Ectodermal cell (in vitro differentiated cells): Measurements from ENCODE around the gene WDR44. TPM values are rescaled to one million over a fixed set of nuclear protein-coding genes. Genes with fewer than 3 reads are reported as not detected.
"Not testable (repeated sequence)": the region's sequence is repeated elsewhere in the genome, so short reads cannot be mapped to it uniquely, and the experiment has no call there.

ENCODE experiments used
- H3K27ac ChIP-seq: 2 replicates; pipeline ENCODE4 v1.7.0; 2013; ENCODE audit warnings: mild to moderate bottlenecking, low read depth, low read length; ENCODE audit not compliant: insufficient read depth, poor library complexity, severe bottlenecking
- H3K27me3 ChIP-seq: 2 replicates; pipeline ENCODE4 v1.7.0; 2013; ENCODE audit warnings: mild to moderate bottlenecking, low read length; ENCODE audit not compliant: insufficient read depth, control insufficient read depth, poor library complexity, severe bottlenecking
- H3K36me3 ChIP-seq: one replicate; pipeline ENCODE4 v1.7.0; 2013; ENCODE audit warnings: low read length; ENCODE audit not compliant: control insufficient read depth, insufficient read depth
- H3K4me1 ChIP-seq: one replicate; pipeline ENCODE4 v1.7.0; 2013; ENCODE audit warnings: low read length; ENCODE audit not compliant: control insufficient read depth, insufficient read depth
- H3K4me3 ChIP-seq: 2 replicates; pipeline ENCODE4 v1.7.0; 2013; ENCODE audit warnings: low read depth, low read length, control low read depth; ENCODE audit not compliant: insufficient read depth
- H3K9me3 ChIP-seq: 2 replicates; pipeline ENCODE4 v1.7.0; 2013; ENCODE audit warnings: mild to moderate bottlenecking, low read length, moderate library complexity; ENCODE audit not compliant: control insufficient read depth
- WGBS, 2 experiments: methylation state at CpG; one replicate each; pipeline ENCODE4 v1.1.7; 2013; ENCODE audit warnings: missing lambda C conversion rate in 2 of 2; 5-methylcytosine and 5-hydroxymethylcytosine counted together
- polyA plus RNA-seq, 4 experiments: library from polyadenylated mRNA; stranded (reverse); fragments of 50-300 nt; gene quantifications; one replicate each; pipeline ENCODE4 v1.2.3, GENCODE V29; 2013

Gene WDR44
- 12.2 TPM for polyA plus RNA-seq (2013, experiment 1 of 4)
- polyA plus RNA-seq (2013, experiment 2 of 4): 10.7 TPM
- polyA plus RNA-seq (2013, experiment 3 of 4): 8.8 TPM
- 9.7 TPM for polyA plus RNA-seq (2013, experiment 4 of 4)

DNA sequence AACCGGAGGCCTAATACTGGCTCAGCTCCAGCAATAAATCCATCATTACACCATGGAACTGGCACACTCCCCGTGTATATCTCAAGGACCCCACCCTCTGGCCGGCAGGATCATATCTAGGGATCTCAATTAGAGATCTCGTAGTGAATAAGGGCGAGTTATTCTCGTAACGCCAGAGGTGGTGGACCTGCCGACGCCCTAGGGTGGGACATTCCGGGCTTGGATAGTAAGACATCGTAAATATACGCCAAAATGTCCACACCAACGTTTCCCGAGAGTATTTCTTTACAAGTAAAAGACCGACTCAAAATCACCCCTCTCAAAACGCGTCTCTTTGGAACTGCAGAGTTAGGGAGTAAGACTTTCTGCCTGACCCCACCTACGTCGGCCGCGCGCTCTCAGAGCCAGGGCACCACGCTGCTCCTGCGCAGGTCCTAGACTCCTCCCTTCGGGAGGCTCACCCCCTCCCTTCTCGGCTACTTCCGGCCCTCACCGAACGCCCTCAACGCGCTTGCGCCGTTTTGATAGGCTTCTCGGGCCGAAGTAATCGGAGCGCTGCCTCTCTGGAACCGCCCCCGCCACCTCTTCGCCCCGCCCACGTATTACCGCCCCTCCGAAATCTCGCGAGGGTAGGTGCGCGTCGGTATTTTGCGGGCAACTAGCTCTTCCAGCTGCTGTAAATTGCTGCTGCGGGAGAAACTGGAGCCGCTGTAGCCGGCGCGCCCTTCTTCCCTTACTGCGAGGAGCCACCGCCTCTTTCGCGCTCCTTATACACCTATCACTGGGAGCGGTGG is at the start of gene WDR44:
Gene WDR44 (plus strand): TSS at position 643 of the 794 bp plus-strand sequence. CDS start 398 bp downstream, outside the sequence.
- no peaks in the 10 kb centered on the region for H3K27me3 ChIP-seq
- H3K27ac ChIP-seq: peak within 1 kb of the TSS; percentile 91
- WGBS, 2 experiments: 3 to 4% methylated on average over 54 to 60 of the region's 60 CpGs

GRCh38 chrX:118305827-118306226 is 40.1 kb upstream of the WDR44 start:
- H3K4me1 ChIP-seq, H3K9me3 ChIP-seq, H3K27me3 ChIP-seq, H3K36me3 ChIP-seq, H3K27ac ChIP-seq, H3K4me3 ChIP-seq: not testable (repeated sequence)
- 93 to 95% methylated on average over 2 of the region's 2 CpGs for WGBS, 2 experiments

More for the DNA sequence above, at the start of gene WDR44:
- Histone ChIP-seq H3K36me3 (no peaks in the 10 kb centered on the region), H3K4me1 (peaks cover 5% of the 10 kb centered on the region), H3K9me3 (no peaks in the 10 kb centered on the region), H3K4me3 (peak within 1 kb of the TSS; percentile 67)

DNA sequence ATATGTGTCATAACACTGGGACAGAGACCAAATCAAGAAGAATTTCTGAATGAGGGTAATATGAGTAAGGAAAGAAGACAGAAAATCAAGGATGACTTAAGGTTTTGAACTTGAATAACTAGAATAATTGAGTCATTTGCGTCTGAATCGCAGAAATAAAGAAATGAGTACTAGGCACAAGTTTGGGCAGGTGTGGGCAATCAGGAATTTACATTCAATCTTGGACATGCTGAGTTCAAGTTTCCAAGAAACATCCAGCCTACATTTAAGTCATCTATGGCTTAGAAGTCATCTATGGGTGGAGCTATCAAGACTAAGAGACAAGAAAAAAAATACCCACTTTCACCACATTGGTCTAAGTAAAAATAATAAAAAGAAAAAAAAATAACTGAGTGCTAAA is 30.4 kb upstream of the WDR44 start:
- H3K36me3 ChIP-seq: no peaks in the 10 kb centered on the region
- H3K4me1 ChIP-seq: no peaks in the 10 kb centered on the region
- 70 to 98% methylated on average over 2 of the region's 2 CpGs for WGBS, 2 experiments
- no peak overlapping the region for H3K4me3 ChIP-seq
- H3K27me3 ChIP-seq: no peaks in the 10 kb centered on the region
- no peak overlapping the region for H3K27ac ChIP-seq
- H3K9me3 ChIP-seq: no peaks in the 10 kb centered on the region

DNA sequence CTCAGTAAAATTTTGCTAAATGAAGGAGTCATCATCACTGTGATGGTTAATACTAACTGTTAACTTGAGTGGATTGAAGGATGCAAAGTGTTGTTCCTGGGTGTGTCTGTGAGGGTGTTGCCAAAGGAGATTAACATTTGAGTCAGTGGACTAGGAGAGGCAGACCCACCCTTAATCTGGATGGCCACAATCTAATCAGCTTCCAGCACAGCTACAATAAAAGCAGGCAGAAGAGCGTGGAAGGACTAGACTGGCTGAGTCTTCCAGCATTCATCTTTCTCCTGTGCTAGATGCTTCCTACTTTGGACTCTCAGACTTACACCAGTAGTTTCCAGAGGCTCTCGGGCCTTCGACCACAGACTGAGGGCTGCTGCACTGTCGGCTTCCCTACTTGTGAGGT is 21.3 kb upstream of the WDR44 start:
- Histone ChIP-seq H3K4me3 (no peak overlapping the region), H3K4me1 (no peaks in the 10 kb centered on the region), H3K9me3 (no peaks in the 10 kb centered on the region), H3K27ac (no peak overlapping the region), H3K36me3 (no peaks in the 10 kb centered on the region), H3K27me3 (no peaks in the 10 kb centered on the region)
- 91 to 94% methylated on average over 4 of the region's 4 CpGs for WGBS, 2 experiments

GRCh38 chrX:118325453-118325852 is 20.5 kb upstream of the WDR44 start:
- WGBS, 2 experiments: 52 to 83% methylated on average over 1 to 2 of the region's 2 CpGs
- Histone ChIP-seq H3K27ac (no peak overlapping the region), H3K27me3 (no peaks in the 10 kb centered on the region), H3K4me3 (no peak overlapping the region), H3K36me3 (no peaks in the 10 kb centered on the region), H3K4me1 (no peaks in the 10 kb centered on the region), H3K9me3 (no peaks in the 10 kb centered on the region)

GRCh38 chrX:118329175-118329574 is 16.7 kb upstream of the WDR44 start:
- H3K36me3 ChIP-seq: no peaks in the 10 kb centered on the region
- H3K4me3 ChIP-seq: no peak overlapping the region
- no peak overlapping the region for H3K27ac ChIP-seq
- no peaks in the 10 kb centered on the region for H3K27me3 ChIP-seq
- H3K4me1 ChIP-seq: no peaks in the 10 kb centered on the region
- H3K9me3 ChIP-seq: no peaks in the 10 kb centered on the region
- WGBS, 2 experiments: 85 to 94% methylated on average over 3 of the region's 3 CpGs

GRCh38 chrX:118337687-118338086 is 8.2 kb upstream of the WDR44 start:
- H3K36me3 ChIP-seq: no peaks in the 10 kb centered on the region
- no peaks in the 10 kb centered on the region for H3K4me1 ChIP-seq
- no peaks in the 10 kb centered on the region for H3K9me3 ChIP-seq
- no peak overlapping the region for H3K4me3 ChIP-seq
- H3K27me3 ChIP-seq: no peaks in the 10 kb centered on the region
- H3K27ac ChIP-seq: no peak overlapping the region
- WGBS, 2 experiments: 95 to 97% methylated on average over 2 of the region's 2 CpGs

DNA sequence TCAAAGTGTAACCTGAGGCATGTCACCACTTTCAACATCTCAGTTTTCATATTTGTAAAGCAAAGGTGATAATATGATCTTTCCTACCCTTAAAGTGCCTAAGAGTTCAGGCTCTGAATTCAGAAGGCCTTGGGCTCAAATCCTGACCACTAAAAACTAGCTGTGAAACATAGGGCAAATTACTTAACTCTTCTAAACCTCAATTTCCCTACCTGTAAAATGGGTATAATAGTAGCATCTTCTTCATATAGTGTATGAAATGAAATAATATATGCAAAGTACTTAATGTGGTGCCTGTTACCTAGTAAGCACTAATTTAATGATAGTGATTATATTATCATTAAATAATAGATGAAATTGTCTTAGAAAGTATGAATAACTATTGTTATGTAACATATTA is 7.0 kb upstream of the WDR44 start:
- Histone ChIP-seq H3K4me3 (no peak overlapping the region), H3K4me1 (no peaks in the 10 kb centered on the region), H3K27ac (no peak overlapping the region), H3K36me3 (no peaks in the 10 kb centered on the region), H3K27me3 (no peaks in the 10 kb centered on the region), H3K9me3 (no peaks in the 10 kb centered on the region)

DNA sequence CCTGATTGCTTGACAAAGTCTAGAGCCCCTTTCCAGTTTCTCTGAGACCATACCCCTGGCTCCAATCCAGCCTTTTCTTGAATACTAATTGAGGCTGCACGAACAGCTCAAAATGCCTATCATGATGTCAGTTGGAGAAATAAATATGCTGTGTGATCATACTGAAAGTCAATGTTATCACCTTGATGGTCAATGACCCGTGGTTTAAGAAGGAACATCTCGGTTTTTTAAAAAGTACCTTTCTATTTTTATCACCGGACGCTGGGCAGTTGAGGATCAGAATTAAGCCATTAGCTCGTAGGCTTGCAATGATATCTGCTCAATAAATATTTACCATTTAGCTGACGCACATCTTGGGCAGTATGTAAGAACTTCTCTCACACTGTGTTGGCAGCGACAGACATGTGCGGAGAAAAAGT is 852 bp upstream of the WDR44 start:
- Histone ChIP-seq H3K4me1 (peaks cover 5% of the 10 kb centered on the region), H3K36me3 (no peaks in the 10 kb centered on the region), H3K27ac (no peak overlapping the region), H3K9me3 (no peaks in the 10 kb centered on the region), H3K27me3 (no peaks in the 10 kb centered on the region), H3K4me3 (peak overlapping the region; percentile 37)
- WGBS, 2 experiments: 89% methylated on average over 9 of the region's 9 CpGs

GRCh38 chrX:118346258-118347094 is 570 bp downstream of the WDR44 start:
- Histone ChIP-seq H3K9me3 (no peaks in the 10 kb centered on the region), H3K27ac (peak overlapping the region; percentile 91), H3K27me3 (no peaks in the 10 kb centered on the region), H3K4me1 (peaks cover 5% of the 10 kb centered on the region), H3K4me3 (peak overlapping the region; percentile 67), H3K36me3 (no peaks in the 10 kb centered on the region)
- 0% methylated on average over 44 to 49 of the region's 51 CpGs for WGBS, 2 experiments
